OCI-LY7 (cell line): ENCODE data around the gene TGM1. TPM values are rescaled to one million over a fixed set of nuclear protein-coding genes. Genes with fewer than 3 reads are reported as not detected.

Experiments
- BruUV-seq: library from RNA; stranded (reverse); fragments of 400-500 nt; replicated peaks from 2 replicates; lab custom pipeline; 2021; lab: Mats Ljungman, UMichigan
- CTCF ChIA-PET: fragments of 300-600 bp; sonication (Branson Sonifier 250); formaldehyde crosslinking; loops from one replicate; lab custom pipeline; 2022; ENCODE audit warnings: antibody characterized with exemption; ENCODE audit not compliant: unreplicated experiment; lab: Charles Lee
- POLR2A ChIA-PET: fragments of 300-600 bp; sonication (Branson Sonifier 250); formaldehyde crosslinking; loops from one replicate; lab custom pipeline; 2022; ENCODE audit warnings: antibody characterized with exemption; lab: Charles Lee
- DNase-seq: peaks from one replicate; pipeline ENCODE4 v3.0.0-alpha.2; 2015; ENCODE audit warnings: low spot score
- H2AFZ ChIP-seq: fragments of 200-600 bp; sonication (generic), shearing (Covaris generic); 2 replicates; pipeline ENCODE4 v1.6.1; 2014; ENCODE audit warnings: mild to moderate bottlenecking, antibody characterized with exemption, low read length, moderate library complexity
- H3K27ac ChIP-seq: fragments of 200-600 bp; sonication (generic); 2 replicates; pipeline ENCODE4 v1.5.1; 2014; ENCODE audit warnings: mixed run types, low read depth, mild to moderate bottlenecking, moderate library complexity, low read length, inconsistent platforms; ENCODE audit not compliant: poor library complexity, severe bottlenecking
- H3K36me3 ChIP-seq: fragments of 200-600 bp; sonication (generic); 2 replicates; pipeline ENCODE4 v1.6.1; 2014; ENCODE audit warnings: mild to moderate bottlenecking, antibody characterized with exemption, low read length, moderate library complexity, mixed read lengths; ENCODE audit not compliant: insufficient read depth
- H3K4me1 ChIP-seq: fragments of 200-600 bp; sonication (generic); 2 replicates; pipeline ENCODE4 v1.5.1; 2014; ENCODE audit warnings: mild to moderate bottlenecking, low read length; ENCODE audit not compliant: insufficient read depth, poor library complexity, severe bottlenecking
- H3K4me2 ChIP-seq: fragments of 200-600 bp; sonication (generic); 2 replicates; pipeline ENCODE4 v1.6.1; 2014; ENCODE audit warnings: mild to moderate bottlenecking, low read length
- H3K4me3 ChIP-seq: fragments of 200-600 bp; sonication (generic); 2 replicates; pipeline ENCODE4 v1.5.1; 2014; ENCODE audit warnings: mild to moderate bottlenecking, low read depth, low read length; ENCODE audit not compliant: poor library complexity, severe bottlenecking
- H3K79me2 ChIP-seq: fragments of 200-600 bp; sonication (generic); 2 replicates; pipeline ENCODE4 v1.6.1; 2016; ENCODE audit warnings: low read depth, mild to moderate bottlenecking, low read length, moderate library complexity, mixed read lengths; ENCODE audit not compliant: insufficient read depth
- H3K9me2 ChIP-seq: fragments of 200-600 bp; sonication (generic); 2 replicates; pipeline ENCODE4 v1.6.1; 2016; ENCODE audit warnings: mild to moderate bottlenecking, low read length, mixed read lengths; ENCODE audit not compliant: insufficient read depth
- H3K9me3 ChIP-seq: fragments of 200-600 bp; sonication (generic); 2 replicates; pipeline ENCODE4 v1.6.1; 2014; ENCODE audit warnings: mild to moderate bottlenecking, mixed run types, low read length, mixed read lengths
- H4K20me1 ChIP-seq: fragments of 200-600 bp; sonication (generic); 2 replicates; pipeline ENCODE4 v1.6.1; 2014; ENCODE audit warnings: mild to moderate bottlenecking, antibody characterized with exemption, low read length, moderate library complexity, mixed read lengths; ENCODE audit not compliant: insufficient read depth
- CTCF ChIP-seq: fragments of 200-600 bp; sonication (generic); conservative IDR thresholded peaks from 2 replicates; pipeline ENCODE4 v1.5.1; 2014; ENCODE audit warnings: mild to moderate bottlenecking, antibody characterized with exemption, low read length, moderate library complexity, mixed read lengths
- EZH2phosphoT487 ChIP-seq: fragments of 200-600 bp; sonication (generic); IDR thresholded peaks from 2 replicates; pipeline ENCODE4 v1.6.1; 2018; ENCODE audit warnings: low read depth, borderline replicate concordance, mild to moderate bottlenecking, mixed run types, antibody characterized with exemption, low read length, moderate library complexity, mixed read lengths
- intact Hi-C: fragments of 100-400 bp; cut with micrococcal nuclease; formaldehyde crosslinking; loops from one replicate; pipeline ENCODE4 v1.10.0; 2022; ENCODE audit not compliant: unreplicated experiment
- total RNA-seq, 2 experiments: library from RNA; depleted of rRNA in 1 of 2; stranded (reverse); fragments of >200 nt in 1 of 2; shearing (Covaris generic) in 1 of 2; gene quantifications; 2 replicates each; pipeline ENCODE4 v1.2.3, GENCODE V29; 2014 to 2022

Gene TGM1
- total RNA-seq, 2 experiments from 2014 or later, result 5.2 to 5.4 TPM

GRCh38 chr14:24213866-24214662, 48.9 kb downstream of the TGM1 start:
- BruUV-seq, result TSS peak; percentile 93
- H3K4me2 ChIP-seq, result peak overlapping the region; percentile 82
- peak overlapping the region; percentile 76 for H3K4me3 ChIP-seq
- no peaks in the 10 kb centered on the region for H3K9me2 ChIP-seq
- H3K4me1 ChIP-seq, result peaks cover 28% of the 10 kb centered on the region
- H3K79me2 ChIP-seq, result peaks cover 27% of the 10 kb centered on the region
- peak overlapping the region; percentile 22; the same call in 1 of the 2 replicates for H2AFZ ChIP-seq
- H4K20me1 ChIP-seq, result no peaks in the 10 kb centered on the region
- H3K27ac ChIP-seq, result peak overlapping the region; percentile 82
- POLR2A ChIA-PET, result interaction anchor here (0.7 to 3.0 kb wide), 16 partner anchors 8 to 228 kb away, joined by 3 to 18 read pairs (median 4); partner anchors contain the start of genes GMPR2, PCK2, PSME1 and RABGGTA
- no peaks in the 10 kb centered on the region for H3K9me3 ChIP-seq
- peaks cover 34% of the 10 kb centered on the region for H3K36me3 ChIP-seq
- no peak for DNase-seq
- intact Hi-C loops, result loop anchor here (1.0 to 2.0 kb wide), 3 partner anchors 18 to 67 kb away; partner anchors contain the start of genes GMPR2, NEDD8, PSME2 and RNF31
- no peak for TF ChIP-seq EZH2phosphoT487
- peak; percentile 65 for TF ChIP-seq CTCF
- CTCF ChIA-PET, result interaction anchor here (1.0 kb wide), 1 partner anchor 53 kb away, joined by 3 read pairs; the partner anchor contains the start of gene IRF9

- intact Hi-C loops, result loop anchor here (1.0 to 2.0 kb wide), 3 partner anchors 17 to 66 kb away; partner anchors contain the start of genes GMPR2, NEDD8, PSME2 and RNF31
- Histone ChIP-seq H4K20me1 (no peaks in the 10 kb centered on the region), H3K4me3 (peak within 1 kb of the TSS; percentile 76), H3K4me1 (peaks cover 28% of the 10 kb centered on the region), H3K36me3 (peaks cover 43% of the 10 kb centered on the region), H3K9me3 (no peaks in the 10 kb centered on the region), H3K27ac (peak within 1 kb of the TSS; percentile 82), H2AFZ (peak within 1 kb of the TSS; percentile 40), H3K79me2 (peaks cover 27% of the 10 kb centered on the region), H3K4me2 (peak within 1 kb of the TSS; percentile 82), H3K9me2 (no peaks in the 10 kb centered on the region)
- BruUV-seq, result no TSS peak
- POLR2A ChIA-PET, result interaction anchor here (0.7 to 3.0 kb wide), 12 partner anchors 17 to 229 kb away, joined by 3 to 18 read pairs (median 4); partner anchors contain the start of genes GMPR2, PCK2, PSME1 and RABGGTA
- peak; percentile 98 for DNase-seq
- TF ChIP-seq EZH2phosphoT487, result no peak
- CTCF ChIA-PET, result interaction anchor here (1.0 kb wide), 1 partner anchor 52 kb away, joined by 3 read pairs; the partner anchor contains the start of gene IRF9
Measured at GRCh38 chr14:24212924-24213865, 49.8 kb downstream of the TGM1 start, which contains the start of gene CHMP4A. TSS of gene CHMP4A (minus strand) at chr14:24213488. CDS start at chr14:24213439, 49 bp downstream.
